ENCODE data around the gene FAM170A. TPM values are rescaled to one million over a fixed set of nuclear protein-coding genes. Genes with fewer than 3 reads are reported as not detected.

Gene FAM170A
- total and polyA plus RNA-seq, 9 of the 15 experiments (the other 6 are each of a cell fraction or from before 2014, with no cell fraction given), result 0.13 TPM; not detected in 8

GRCh38 chr5:119631660-119632059, 2.3 kb downstream of the FAM170A start:
- H3K36me3 ChIP-seq (ENCODE audit: control insufficient read depth, insufficient read depth, low read length), result no peaks in the 10 kb centered on the region
- no peaks in the 10 kb centered on the region for H4K20me1 ChIP-seq (replicated peaks; ENCODE audit: control insufficient read depth, insufficient read depth, low read length)
- no peak overlapping the region for H3K27ac ChIP-seq (ENCODE audit: extremely low read depth, low read depth, low read length)
- H3K9ac ChIP-seq (ENCODE audit: insufficient read depth in 1 of 2, low read depth in 2 of 2, low read length in 2 of 2), result no peak overlapping the region
- TF ChIP-seq ZNF174 (CRISPR knock-in tag; IDR thresholded peaks at IDR 0.05), result no peak
- no peak for TF ChIP-seq HLTF (IDR thresholded peaks at IDR 0.05)
- TF ChIP-seq TAF15 (IDR thresholded peaks at IDR 0.05; ENCODE audit: low read depth, low read length), result no peak
- no peak for TF ChIP-seq CREB3L1 (IDR thresholded peaks at IDR 0.05; ENCODE audit: borderline replicate concordance, low read depth)
- no peak for TF ChIP-seq CREBBP (IDR thresholded peaks at IDR 0.05; ENCODE audit: low read depth, low read length)
- no peak overlapping the region for H3K4me2 ChIP-seq (ENCODE audit: insufficient read depth, low read length)
- no peaks in the 10 kb centered on the region for H3K79me2 ChIP-seq (ENCODE audit: control insufficient read depth, insufficient read depth, low read length)
- ChIA-PET POLR2A (interaction anchor here (0.7 kb wide), 1 partner anchor 26 kb away, joined by 3 read pairs; no protein-coding TSS in a partner anchor), CTCF (ENCODE audit: low intra/inter-chr PET ratio) (no interaction called here)
- no peaks in the 10 kb centered on the region; a peak in 1 of 5 replicates for H3K4me1 ChIP-seq (replicated peaks in 1 of 2; ENCODE audit: control insufficient read depth in 2 of 2, insufficient read depth in 2 of 2, low read length in 2 of 2)
- H3K9me1 ChIP-seq (ENCODE audit: control insufficient read depth, insufficient read depth, low read length), result no peaks in the 10 kb centered on the region
- H3K4me3 ChIP-seq, result no peak overlapping the region
- BruUV-seq (replicated peaks), result no TSS peak
- FAIRE-seq (no peak), ATAC-seq (no peak), DNase-seq (ENCODE audit: extremely low read depth in 1 of 4, low spot score in 3 of 4) (no peak)
- in situ Hi-C loops (cut with MboI), result no loop called here
- 0% methylated on average over 3 of the region's 3 CpGs for WGBS (ENCODE audit: insufficient coverage, low coverage, missing lambda C conversion rate)
- H3K27me3 ChIP-seq (ENCODE audit: control insufficient read depth in 2 of 2, insufficient read depth in 2 of 2, low read length in 2 of 2), result peaks cover 2 to 22% of the 10 kb centered on the region in 2 experiments; a peak in 3 of 5 replicates
- no peaks in the 10 kb centered on the region for H3K9me3 ChIP-seq (replicated peaks; ENCODE audit: control insufficient read depth, insufficient read depth, low read depth, low read length)
- H2AFZ ChIP-seq (ENCODE audit: low read depth, low read length), result no peak overlapping the region
- intact Hi-C loops (cut with micrococcal nuclease), result loop anchor here (10.0 kb wide), 1 partner anchor 157 kb away; no protein-coding TSS in a partner anchor

- intact Hi-C loops (cut with micrococcal nuclease) (no loop called here), in situ Hi-C loops (cut with MboI) (no loop called here)
- DNase-seq (ENCODE audit: extremely low read depth in 1 of 4, low spot score in 3 of 4) (no peak), FAIRE-seq (no peak), ATAC-seq (no peak)
- ChIA-PET CTCF (ENCODE audit: low intra/inter-chr PET ratio) (no interaction called here), POLR2A (no interaction called here)
- no peak overlapping the region for H3K4me2 ChIP-seq (ENCODE audit: insufficient read depth, low read length)
- H3K9ac ChIP-seq (ENCODE audit: insufficient read depth in 1 of 2, low read depth in 2 of 2, low read length in 2 of 2), result no peak overlapping the region
- H3K27me3 ChIP-seq (ENCODE audit: control insufficient read depth in 2 of 2, insufficient read depth in 2 of 2, low read length in 2 of 2), result no peaks in the 10 kb centered on the region
- H3K4me3 ChIP-seq, result no peak overlapping the region
- H3K9me3 ChIP-seq (replicated peaks; ENCODE audit: control insufficient read depth, insufficient read depth, low read depth, low read length), result no peaks in the 10 kb centered on the region
- no peak overlapping the region for H2AFZ ChIP-seq (ENCODE audit: low read depth, low read length)
- no TSS peak for BruUV-seq (replicated peaks)
- H3K27ac ChIP-seq (ENCODE audit: extremely low read depth, low read depth, low read length), result no peak overlapping the region
- H3K79me2 ChIP-seq (ENCODE audit: control insufficient read depth, insufficient read depth, low read length), result no peaks in the 10 kb centered on the region
- H3K36me3 ChIP-seq (ENCODE audit: control insufficient read depth, insufficient read depth, low read length), result no peaks in the 10 kb centered on the region
- H3K4me1 ChIP-seq (replicated peaks in 1 of 2; ENCODE audit: control insufficient read depth in 2 of 2, insufficient read depth in 2 of 2, low read length in 2 of 2), result no peaks in the 10 kb centered on the region
- H3K9me1 ChIP-seq (ENCODE audit: control insufficient read depth, insufficient read depth, low read length), result no peaks in the 10 kb centered on the region
- H4K20me1 ChIP-seq (replicated peaks; ENCODE audit: control insufficient read depth, insufficient read depth, low read length), result no peaks in the 10 kb centered on the region
- TF ChIP-seq ESRRB (CRISPR knock-in tag; IDR thresholded peaks at IDR 0.05; ENCODE audit: borderline replicate concordance) (no peak), ZBTB26 (CRISPR knock-in tag; IDR thresholded peaks at IDR 0.05) (no peak), HMG20A (CRISPR knock-in tag; conservative IDR thresholded peaks at IDR 0.05) (no peak), THAP12 (CRISPR knock-in tag; IDR thresholded peaks at IDR 0.05) (no peak), POLR2B (IDR thresholded peaks at IDR 0.05; ENCODE audit: low read depth, partially characterized antibody) (no peak)
Measured at GRCh38 chr5:119651486-119651885, 22.1 kb downstream of the FAM170A start.

Data from K562 (cell line).